SU-DHL-6 (cell line): ENCODE data around the gene EXD3.

Source experiments
- H2AFZ ChIP-seq: fragments of 200-600 bp; sonication (generic); 2 replicates; pipeline ENCODE4 v1.6.1; 2014; ENCODE audit warnings: low read depth, mild to moderate bottlenecking, moderate library complexity, mixed read lengths, antibody characterized with exemption, low read length; ENCODE audit not compliant: severe bottlenecking
- H3F3A ChIP-seq: fragments of 200-600 bp; shearing (Covaris generic); 2 replicates; pipeline ENCODE4 v1.6.0; 2016; ENCODE audit warnings: antibody characterized with exemption, mild to moderate bottlenecking; ENCODE audit not compliant: insufficient read depth
- H3K27ac ChIP-seq: fragments of 200-600 bp; sonication (generic); 2 replicates; pipeline ENCODE4 v1.5.1; 2016; ENCODE audit warnings: low read depth, mild to moderate bottlenecking, low read length, moderate library complexity, mixed read lengths
- H3K27me3 ChIP-seq: fragments of 200-600 bp; sonication (generic), shearing (Covaris generic); 2 replicates; pipeline ENCODE4 v1.6.0; 2014; ENCODE audit warnings: mild to moderate bottlenecking, low read length
- H3K36me3 ChIP-seq: fragments of 200-600 bp; sonication (generic); 2 replicates; pipeline ENCODE4 v1.6.1; 2014; ENCODE audit warnings: mild to moderate bottlenecking, low read length, mixed read lengths
- H3K4me2 ChIP-seq: fragments of 300-600, 200-600 bp; shearing (Covaris generic), sonication (generic); 2 replicates; pipeline ENCODE4 v1.6.0; 2014; ENCODE audit warnings: low read length, low read depth, mild to moderate bottlenecking; ENCODE audit not compliant: poor library complexity, severe bottlenecking
- H3K4me3 ChIP-seq: fragments of 200-600 bp; sonication (generic); 2 replicates; pipeline ENCODE4 v1.5.1; 2014; ENCODE audit warnings: antibody characterized with exemption, low read length, mild to moderate bottlenecking, mixed read lengths; ENCODE audit not compliant: insufficient read depth, poor library complexity, severe bottlenecking
- H3K79me2 ChIP-seq: fragments of 200-600 bp; sonication (generic); 2 replicates; pipeline ENCODE4 v1.6.1; 2014; ENCODE audit warnings: mild to moderate bottlenecking, low read length, moderate library complexity; ENCODE audit not compliant: insufficient read depth
- H3K9ac ChIP-seq: fragments of 200-600 bp; sonication (generic); 2 replicates; pipeline ENCODE4 v1.7.0; 2014; ENCODE audit warnings: mild to moderate bottlenecking, low read length
- H3K9me2 ChIP-seq: fragments of 200-600 bp; sonication (generic); replicated peaks from 2 replicates; pipeline ENCODE4 v1.6.1; 2014; ENCODE audit warnings: low read length; ENCODE audit not compliant: insufficient read depth
- H3K9me3 ChIP-seq: fragments of 200-600 bp; sonication (generic); 2 replicates; pipeline ENCODE4 v1.6.1; 2014; ENCODE audit warnings: low read length, mixed read lengths; ENCODE audit not compliant: insufficient read depth
- H4K20me1 ChIP-seq: fragments of 200-600 bp; sonication (generic); 2 replicates; pipeline ENCODE4 v1.6.1; 2014; ENCODE audit warnings: low read depth, mild to moderate bottlenecking, antibody characterized with exemption, low read length, moderate library complexity, mixed read lengths
- CTCF ChIP-seq: fragments of 200-600 bp; sonication (generic); IDR thresholded peaks from one replicate; pipeline ENCODE4 v1.5.1; 2017; ENCODE audit warnings: antibody characterized with exemption, mild to moderate bottlenecking, low read length, moderate library complexity; ENCODE audit not compliant: insufficient read depth, poor library complexity, severe bottlenecking
- EZH2phosphoT487 ChIP-seq: fragments of 200-600 bp; sonication (generic), shearing (Covaris generic); conservative IDR thresholded peaks from 2 replicates; pipeline ENCODE4 v1.6.1; 2018; ENCODE audit warnings: mild to moderate bottlenecking, antibody characterized with exemption, low read length, moderate library complexity, mixed read lengths

The EXD3 gene

GRCh38 chr9:137305798-137306065, 117.2 kb downstream of the EXD3 start:
- Histone ChIP-seq H3K27me3 (no peaks in the 10 kb centered on the region), H3K9ac (no peak overlapping the region), H3K9me2 (no peaks in the 10 kb centered on the region), H3K4me3 (no peak overlapping the region), H2AFZ (no peak overlapping the region), H3K4me2 (no peak overlapping the region), H3K36me3 (no peaks in the 10 kb centered on the region), H3K27ac (no peak overlapping the region), H3F3A (no peaks in the 10 kb centered on the region), H4K20me1 (no peaks in the 10 kb centered on the region), H3K9me3 (no peaks in the 10 kb centered on the region), H3K79me2 (no peaks in the 10 kb centered on the region)
- TF ChIP-seq EZH2phosphoT487 (no peak), CTCF (no peak)

GRCh38 chr9:137305060-137305797, 117.7 kb downstream of the EXD3 start:
- no peak overlapping the region for H3K27ac ChIP-seq
- no peaks in the 10 kb centered on the region for H3F3A ChIP-seq
- H4K20me1 ChIP-seq, result no peaks in the 10 kb centered on the region
- H3K9me2 ChIP-seq, result no peaks in the 10 kb centered on the region
- no peaks in the 10 kb centered on the region for H3K27me3 ChIP-seq
- no peak overlapping the region for H3K4me2 ChIP-seq
- no peaks in the 10 kb centered on the region for H3K36me3 ChIP-seq
- no peak overlapping the region for H3K9ac ChIP-seq
- no peak for TF ChIP-seq CTCF
- TF ChIP-seq EZH2phosphoT487, result no peak
- no peak overlapping the region for H3K4me3 ChIP-seq
- no peaks in the 10 kb centered on the region for H3K9me3 ChIP-seq
- H2AFZ ChIP-seq, result no peak overlapping the region
- H3K79me2 ChIP-seq, result no peaks in the 10 kb centered on the region

DNA sequence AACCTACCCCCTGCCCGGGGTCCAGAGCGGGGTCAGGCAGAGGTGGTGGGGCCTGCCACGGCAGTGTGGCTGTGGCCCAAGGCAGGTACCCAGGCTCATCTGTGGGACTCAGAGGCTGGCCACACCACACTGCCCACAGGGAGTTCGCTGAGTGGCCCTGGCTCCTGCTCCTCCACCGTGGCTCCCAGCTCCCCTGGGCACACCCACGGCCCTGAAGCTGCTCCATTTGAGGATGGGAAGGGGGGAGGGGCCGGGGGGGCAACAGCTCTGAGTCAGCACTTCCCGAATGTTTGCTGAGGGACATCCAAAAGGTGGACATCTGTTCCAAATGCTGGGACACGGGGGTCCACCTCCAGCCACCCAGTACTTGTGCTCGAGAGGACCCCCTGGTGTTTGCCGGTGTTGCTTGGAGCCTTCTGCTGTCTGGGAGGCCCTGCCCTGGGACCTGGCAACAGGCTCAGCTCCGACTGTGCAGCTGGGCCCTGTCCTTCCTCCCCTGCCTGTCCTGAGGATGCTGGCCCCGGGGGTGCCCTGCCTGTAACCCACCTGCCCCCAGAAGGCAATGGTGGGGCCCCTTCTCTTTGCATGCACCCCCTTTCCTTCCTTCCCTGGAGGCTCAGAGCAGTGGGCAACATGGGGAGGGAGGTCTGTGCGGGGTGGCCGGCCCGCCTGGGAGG, 118.4 kb downstream of the EXD3 start:
- Histone ChIP-seq H3K9me3 (no peaks in the 10 kb centered on the region), H3K27me3 (no peaks in the 10 kb centered on the region), H3K79me2 (no peaks in the 10 kb centered on the region), H2AFZ (no peak overlapping the region), H4K20me1 (no peaks in the 10 kb centered on the region), H3K27ac (no peak overlapping the region), H3K9ac (no peak overlapping the region), H3K9me2 (no peaks in the 10 kb centered on the region), H3F3A (no peaks in the 10 kb centered on the region), H3K4me3 (no peak overlapping the region), H3K4me2 (no peak overlapping the region), H3K36me3 (no peaks in the 10 kb centered on the region)
- TF ChIP-seq CTCF (no peak), EZH2phosphoT487 (no peak)
